ENCODE data around the gene MED4. TPM values are rescaled to one million over a fixed set of nuclear protein-coding genes. Genes with fewer than 3 reads are reported as not detected.

The MED4 gene
- total RNA-seq, 2 experiments from 2014 or later: 66.3 to 66.8 TPM

DNA sequence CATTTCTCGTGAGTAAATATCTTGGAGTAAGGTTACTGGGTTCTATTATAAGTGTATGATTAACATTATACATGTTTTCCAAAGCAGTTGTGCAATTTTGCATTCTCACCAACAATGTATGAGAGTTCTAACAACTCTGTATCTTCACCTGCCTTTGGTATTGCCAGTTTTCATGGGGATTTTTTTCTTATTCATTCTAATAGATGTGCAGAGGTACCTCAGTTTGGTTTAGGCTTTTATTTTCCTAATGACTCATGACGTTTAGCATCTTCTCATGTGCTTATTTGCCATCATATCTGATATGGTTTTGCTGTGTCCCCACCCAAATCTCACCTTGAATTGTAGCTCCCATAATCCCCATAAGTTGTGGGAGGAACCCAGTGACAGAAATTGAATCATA lies 65.0 kb downstream of the MED4 start:
- H3K4me1 Mint-ChIP-seq: peaks cover 10% of the 10 kb centered on the region
- no peak overlapping the region for H3K27ac Mint-ChIP-seq
- no peak overlapping the region for H3K4me3 Mint-ChIP-seq
- no peak for DNase-seq
- peaks cover 46% of the 10 kb centered on the region for H3K36me3 Mint-ChIP-seq
- H3K27me3 Mint-ChIP-seq: no peaks in the 10 kb centered on the region
- peaks cover 15% of the 10 kb centered on the region for H3K9me3 Mint-ChIP-seq

DNA sequence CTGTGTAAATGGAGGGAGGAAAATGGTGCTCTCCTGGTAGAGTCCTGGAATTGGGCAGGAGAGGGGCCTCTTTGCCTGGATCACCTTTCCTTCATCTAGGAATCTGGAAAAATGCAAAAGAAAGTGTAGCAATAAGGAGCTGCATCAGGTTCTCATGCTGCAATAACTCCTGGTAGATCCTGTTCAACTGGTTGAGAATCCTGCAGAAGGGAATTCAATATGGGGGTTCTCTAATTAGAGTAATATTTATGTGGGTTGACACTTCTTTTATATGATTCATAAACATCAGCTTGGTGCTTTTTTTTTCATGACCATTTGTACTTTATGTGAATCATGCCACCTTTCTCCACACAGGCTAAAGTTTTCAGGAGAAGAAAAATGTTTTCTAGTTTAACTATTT lies 66.8 kb downstream of the MED4 start:
- peaks cover 46% of the 10 kb centered on the region for H3K36me3 Mint-ChIP-seq
- H3K4me3 Mint-ChIP-seq: no peak overlapping the region

More for the DNA sequence above, 66.8 kb downstream of the MED4 start:
- H3K27ac Mint-ChIP-seq: no peak overlapping the region
- peaks cover 2% of the 10 kb centered on the region for H3K4me1 Mint-ChIP-seq
- no peaks in the 10 kb centered on the region for H3K27me3 Mint-ChIP-seq
- H3K9me3 Mint-ChIP-seq: peaks cover 15% of the 10 kb centered on the region
- DNase-seq: no peak

Other genes starting within 250 kb of the MED4 start
- 10 to 100 TPM; 51.1 to 51.7 TPM for gene SUCLA2, start 93.8 kb downstream of the MED4 start, total RNA-seq
- gene NUDT15, start 57.4 kb downstream of the MED4 start, total RNA-seq: 10 to 100 TPM; 24.5 to 26.5 TPM
- 10 to 100 TPM; 90.7 to 95.9 TPM for gene ITM2B, start 138.1 kb upstream of the MED4 start, total RNA-seq
- 10 to 100 TPM; 33.0 to 33.7 TPM for gene RB1, start 208.6 kb upstream of the MED4 start, total RNA-seq

Measured in activated naive CD8-positive, alpha-beta T cell treated with anti-CD3 and anti-CD28 coated beads for 36 hours (primary cell).